GM10266 (cell line): ENCODE results near the gene NLN.
"Not testable (repeated sequence)": the region's sequence is repeated elsewhere in the genome, so short reads cannot be mapped to it uniquely, and the experiment has no call there.

Experiments
- DNase-seq: peaks from one replicate; pipeline ENCODE4 v3.0.0; 2012; ENCODE audit errors: extremely low spot score
- CTCF ChIP-seq: IDR thresholded peaks from 2 replicates; pipeline ENCODE4 v1.5.1; 2012; ENCODE audit warnings: mild to moderate bottlenecking, low read depth; ENCODE audit not compliant: control insufficient read depth, insufficient read depth; ENCODE audit errors: missing control alignments

NLN gene

GRCh38 chr5:65718576-65719310 lies 3.3 kb upstream of the NLN start:
- no peak for DNase-seq
- TF ChIP-seq CTCF, result no peak

- no peak for TF ChIP-seq CTCF
- peak; percentile 56 for DNase-seq
Observed at GRCh38 chr5:65721050-65721719, 820 bp upstream of the NLN start.

- peak; percentile 35 for DNase-seq
- TF ChIP-seq CTCF, result no peak
Observed at GRCh38 chr5:65722575-65723403, 784 bp downstream of the NLN start.

GRCh38 chr5:65727491-65728156 lies 5.6 kb downstream of the NLN start:
- no peak for DNase-seq
- no peak for TF ChIP-seq CTCF

- TF ChIP-seq CTCF, result no peak
- no peak for DNase-seq
Observed at GRCh38 chr5:65728218-65728617, 6.2 kb downstream of the NLN start.

GRCh38 chr5:65730910-65731309 lies 8.9 kb downstream of the NLN start:
- no peak for DNase-seq
- TF ChIP-seq CTCF, result no peak

GRCh38 chr5:65732046-65732445 lies 10.0 kb downstream of the NLN start:
- not testable (repeated sequence) for DNase-seq

GRCh38 chr5:65734196-65734775 lies 12.3 kb downstream of the NLN start:
- DNase-seq, result not testable (repeated sequence)
